ENCODE results near the gene CMTM2. TPM values are rescaled to one million over a fixed set of nuclear protein-coding genes. Genes with fewer than 3 reads are reported as not detected.
A peak's percentile ranks its signal among the peaks of the same experiment; 100 is the strongest.

Gene CMTM2
- total and polyA plus RNA-seq, 9 of the 15 experiments (the other 6 are each of a cell fraction or from before 2014, with no cell fraction given), result not detected

DNA sequence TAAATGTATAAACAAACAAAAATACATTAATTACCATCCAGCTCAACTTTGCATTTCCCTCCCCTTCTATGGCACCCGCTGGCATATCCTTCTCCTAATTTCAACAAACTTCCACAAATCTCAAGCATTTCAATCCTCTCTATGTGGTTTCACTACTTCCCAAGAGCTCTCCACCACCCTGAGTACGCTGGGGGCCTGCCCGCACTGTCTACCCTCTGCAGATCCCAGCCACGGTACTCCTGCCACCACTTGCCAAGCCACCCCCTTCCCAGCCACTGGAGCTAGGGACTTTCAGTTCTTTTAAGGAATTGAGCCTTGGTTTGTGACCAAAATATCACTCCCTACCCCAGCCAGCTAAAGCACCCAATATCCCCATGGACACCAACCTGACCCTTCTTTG lies 31.2 kb upstream of the CMTM2 start:
- peaks cover 31 to 39% of the 10 kb centered on the region in 2 experiments for H3K4me1 ChIP-seq (replicated peaks in 1 of 2; ENCODE audit: control insufficient read depth in 2 of 2, insufficient read depth in 2 of 2, low read length in 2 of 2)
- H3K9me3 ChIP-seq (replicated peaks; ENCODE audit: control insufficient read depth, insufficient read depth, low read depth, low read length), result no peaks in the 10 kb centered on the region
- no peak overlapping the region for H3K4me2 ChIP-seq (ENCODE audit: insufficient read depth, low read length)
- TF ChIP-seq PYGO2 (tag; IDR thresholded peaks at IDR 0.05) (no peak), CHD4 (IDR thresholded peaks at IDR 0.05; ENCODE audit: insufficient read depth, insufficient replicate concordance, low read depth, low read length, poor library complexity, severe bottlenecking) (no peak), MEIS2 (IDR thresholded peaks at IDR 0.05; ENCODE audit: partially characterized antibody) (no peak), ZNF830 (CRISPR knock-in tag; IDR thresholded peaks at IDR 0.05) (no peak), ZNF274 (IDR thresholded peaks at IDR 0.05; ENCODE audit: borderline replicate concordance, low read depth, low read length) (no peak), MAFK (IDR thresholded peaks at IDR 0.05; ENCODE audit: low read length) (no peak), ZNF217 (CRISPR knock-in tag; IDR thresholded peaks at IDR 0.05) (no peak), SMARCE1 (IDR thresholded peaks at IDR 0.05) (no peak), ZC3H4 (CRISPR knock-in tag; IDR thresholded peaks at IDR 0.05; ENCODE audit: borderline replicate concordance) (no peak)
- TF ChIP-seq, protein P1, sequence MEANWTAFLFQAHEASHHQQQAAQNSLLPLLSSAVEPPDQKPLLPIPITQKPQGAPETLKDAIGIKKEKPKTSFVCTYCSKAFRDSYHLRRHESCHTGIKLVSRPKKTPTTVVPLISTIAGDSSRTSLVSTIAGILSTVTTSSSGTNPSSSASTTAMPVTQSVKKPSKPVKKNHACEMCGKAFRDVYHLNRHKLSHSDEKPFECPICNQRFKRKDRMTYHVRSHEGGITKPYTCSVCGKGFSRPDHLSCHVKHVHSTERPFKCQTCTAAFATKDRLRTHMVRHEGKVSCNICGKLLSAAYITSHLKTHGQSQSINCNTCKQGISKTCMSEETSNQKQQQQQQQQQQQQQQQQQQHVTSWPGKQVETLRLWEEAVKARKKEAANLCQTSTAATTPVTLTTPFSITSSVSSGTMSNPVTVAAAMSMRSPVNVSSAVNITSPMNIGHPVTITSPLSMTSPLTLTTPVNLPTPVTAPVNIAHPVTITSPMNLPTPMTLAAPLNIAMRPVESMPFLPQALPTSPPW (CRISPR knock-in tag; IDR thresholded peaks at IDR 0.05), result no peak
- TF ChIP-seq, protein P2, sequence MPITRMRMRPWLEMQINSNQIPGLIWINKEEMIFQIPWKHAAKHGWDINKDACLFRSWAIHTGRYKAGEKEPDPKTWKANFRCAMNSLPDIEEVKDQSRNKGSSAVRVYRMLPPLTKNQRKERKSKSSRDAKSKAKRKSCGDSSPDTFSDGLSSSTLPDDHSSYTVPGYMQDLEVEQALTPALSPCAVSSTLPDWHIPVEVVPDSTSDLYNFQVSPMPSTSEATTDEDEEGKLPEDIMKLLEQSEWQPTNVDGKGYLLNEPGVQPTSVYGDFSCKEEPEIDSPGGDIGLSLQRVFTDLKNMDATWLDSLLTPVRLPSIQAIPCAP (CRISPR knock-in tag; IDR thresholded peaks at IDR 0.05; ENCODE audit: borderline replicate concordance), result no peak
- TF ChIP-seq, protein P3, sequence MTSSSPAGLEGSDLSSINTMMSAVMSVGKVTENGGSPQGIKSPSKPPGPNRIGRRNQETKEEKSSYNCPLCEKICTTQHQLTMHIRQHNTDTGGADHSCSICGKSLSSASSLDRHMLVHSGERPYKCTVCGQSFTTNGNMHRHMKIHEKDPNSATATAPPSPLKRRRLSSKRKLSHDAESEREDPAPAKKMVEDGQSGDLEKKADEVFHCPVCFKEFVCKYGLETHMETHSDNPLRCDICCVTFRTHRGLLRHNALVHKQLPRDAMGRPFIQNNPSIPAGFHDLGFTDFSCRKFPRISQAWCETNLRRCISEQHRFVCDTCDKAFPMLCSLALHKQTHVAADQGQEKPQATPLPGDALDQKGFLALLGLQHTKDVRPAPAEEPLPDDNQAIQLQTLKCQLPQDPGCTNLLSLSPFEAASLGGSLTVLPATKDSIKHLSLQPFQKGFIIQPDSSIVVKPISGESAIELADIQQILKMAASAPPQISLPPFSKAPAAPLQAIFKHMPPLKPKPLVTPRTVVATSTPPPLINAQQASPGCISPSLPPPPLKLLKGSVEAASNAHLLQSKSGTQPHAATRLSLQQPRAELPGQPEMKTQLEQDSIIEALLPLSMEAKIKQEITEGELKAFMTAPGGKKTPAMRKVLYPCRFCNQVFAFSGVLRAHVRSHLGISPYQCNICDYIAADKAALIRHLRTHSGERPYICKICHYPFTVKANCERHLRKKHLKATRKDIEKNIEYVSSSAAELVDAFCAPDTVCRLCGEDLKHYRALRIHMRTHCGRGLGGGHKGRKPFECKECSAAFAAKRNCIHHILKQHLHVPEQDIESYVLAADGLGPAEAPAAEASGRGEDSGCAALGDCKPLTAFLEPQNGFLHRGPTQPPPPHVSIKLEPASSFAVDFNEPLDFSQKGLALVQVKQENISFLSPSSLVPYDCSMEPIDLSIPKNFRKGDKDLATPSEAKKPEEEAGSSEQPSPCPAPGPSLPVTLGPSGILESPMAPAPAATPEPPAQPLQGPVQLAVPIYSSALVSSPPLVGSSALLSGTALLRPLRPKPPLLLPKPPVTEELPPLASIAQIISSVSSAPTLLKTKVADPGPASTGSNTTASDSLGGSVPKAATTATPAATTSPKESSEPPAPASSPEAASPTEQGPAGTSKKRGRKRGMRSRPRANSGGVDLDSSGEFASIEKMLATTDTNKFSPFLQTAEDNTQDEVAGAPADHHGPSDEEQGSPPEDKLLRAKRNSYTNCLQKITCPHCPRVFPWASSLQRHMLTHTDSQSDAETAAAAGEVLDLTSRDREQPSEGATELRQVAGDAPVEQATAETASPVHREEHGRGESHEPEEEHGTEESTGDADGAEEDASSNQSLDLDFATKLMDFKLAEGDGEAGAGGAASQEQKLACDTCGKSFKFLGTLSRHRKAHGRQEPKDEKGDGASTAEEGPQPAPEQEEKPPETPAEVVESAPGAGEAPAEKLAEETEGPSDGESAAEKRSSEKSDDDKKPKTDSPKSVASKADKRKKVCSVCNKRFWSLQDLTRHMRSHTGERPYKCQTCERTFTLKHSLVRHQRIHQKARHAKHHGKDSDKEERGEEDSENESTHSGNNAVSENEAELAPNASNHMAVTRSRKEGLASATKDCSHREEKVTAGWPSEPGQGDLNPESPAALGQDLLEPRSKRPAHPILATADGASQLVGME (CRISPR knock-in tag; IDR thresholded peaks at IDR 0.05), result no peak
- ChIA-PET POLR2A (interaction anchor here (0.7 to 1.7 kb wide), 8 partner anchors 9 to 142 kb away, joined by 3 to 7 read pairs (median 4); no protein-coding TSS in a partner anchor), CTCF (ENCODE audit: low intra/inter-chr PET ratio) (no interaction called here)
- no peaks in the 10 kb centered on the region for H4K20me1 ChIP-seq (replicated peaks; ENCODE audit: control insufficient read depth, insufficient read depth, low read length)
- in situ Hi-C loops (cut with MboI), result no loop called here
- no peak for FAIRE-seq
- peaks cover 3% of the 10 kb centered on the region for H3K9me1 ChIP-seq (ENCODE audit: control insufficient read depth, insufficient read depth, low read length)
- no peak for ATAC-seq
- no peak overlapping the region for H3K4me3 ChIP-seq
- no peak for DNase-seq (ENCODE audit: extremely low read depth in 1 of 4, low spot score in 3 of 4)
- H3K36me3 ChIP-seq (ENCODE audit: control insufficient read depth, insufficient read depth, low read length), result no peaks in the 10 kb centered on the region
- no peaks in the 10 kb centered on the region for H3K27me3 ChIP-seq (ENCODE audit: control insufficient read depth in 2 of 2, insufficient read depth in 2 of 2, low read length in 2 of 2)
- WGBS (ENCODE audit: insufficient coverage, low coverage, missing lambda C conversion rate), result 92% methylated on average over 4 of the region's 4 CpGs
- H3K27ac ChIP-seq (ENCODE audit: extremely low read depth, low read depth, low read length), result no peak overlapping the region
- no TSS peak for BruUV-seq (replicated peaks)
- H3K9ac ChIP-seq (ENCODE audit: insufficient read depth in 1 of 2, low read depth in 2 of 2, low read length in 2 of 2), result peak overlapping the region in 1 of 2 experiments; percentile 69; a peak in 1 of 4 replicates
- intact Hi-C loops (cut with micrococcal nuclease), result no loop called here
- H3K79me2 ChIP-seq (ENCODE audit: control insufficient read depth, insufficient read depth, low read length), result peaks cover 11% of the 10 kb centered on the region
- H2AFZ ChIP-seq (ENCODE audit: low read depth, low read length), result no peak overlapping the region

Measured in K562 (cell line).